GM19238 (cell line): ENCODE results near the gene STX16.

Source experiments
- DNase-seq: peaks from one replicate; pipeline ENCODE4 v3.0.0; 2011; ENCODE audit warnings: low spot score; ENCODE audit not compliant: insufficient read length

The STX16 gene

DNA sequence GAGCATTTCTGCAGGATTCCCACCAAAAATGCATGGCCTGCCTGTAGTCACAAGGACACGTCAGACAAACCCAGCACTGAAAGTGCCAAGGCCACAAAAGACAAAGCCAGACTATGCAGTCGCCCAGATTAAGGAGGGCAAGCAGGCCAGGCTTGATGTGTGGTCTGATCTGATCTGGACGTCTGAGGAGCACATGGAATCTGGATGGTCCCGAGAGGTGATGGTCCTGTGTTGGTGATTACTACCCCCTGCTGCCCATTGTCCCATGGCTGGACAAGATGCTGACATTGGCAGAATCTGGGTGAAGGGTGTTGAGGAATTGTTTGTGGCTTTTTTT lies 58.6 kb downstream of the STX16 start:
- no peak for DNase-seq

DNA sequence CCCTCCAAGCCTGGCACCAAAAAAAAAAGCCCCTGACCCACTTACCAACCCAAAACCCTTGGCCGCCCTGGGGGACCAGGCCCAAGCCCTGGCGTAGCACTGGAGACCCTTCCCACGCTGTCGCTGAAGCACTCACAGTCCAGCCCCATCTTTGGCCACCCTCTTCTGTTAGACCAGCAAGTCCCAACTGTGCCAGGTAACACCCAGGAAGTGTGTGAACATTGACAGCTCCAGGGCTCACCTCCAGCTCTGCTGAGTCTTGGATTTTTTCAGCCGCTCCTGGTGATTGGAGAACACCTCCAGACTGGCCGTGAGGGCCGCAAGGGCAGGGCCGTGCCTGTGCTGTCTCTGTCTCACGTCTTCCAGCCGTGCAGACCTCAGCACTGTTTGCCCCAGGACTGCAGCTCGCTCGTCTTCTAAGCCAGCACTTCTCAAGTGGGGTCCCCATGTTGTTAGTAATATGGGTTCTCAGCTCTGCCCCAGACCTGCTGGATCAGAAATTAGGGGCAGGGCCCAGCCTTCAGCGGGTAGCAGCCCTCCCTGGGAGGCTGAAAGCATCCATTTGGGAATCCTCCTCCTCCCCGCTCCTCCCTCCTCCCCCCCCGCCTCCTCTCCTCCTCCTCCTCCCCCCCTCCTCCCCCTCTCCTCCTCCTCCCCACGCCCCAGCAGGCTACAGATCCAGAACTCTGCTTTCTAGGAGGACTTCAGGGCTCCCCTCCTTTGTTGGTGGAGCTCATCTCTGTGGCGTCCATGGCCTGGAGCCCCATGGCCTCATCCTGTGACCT lies 59.6 kb downstream of the STX16 start:
- DNase-seq: no peak

GRCh38 chr20:58711266-58712051 lies 60.4 kb downstream of the STX16 start:
- DNase-seq: no peak

DNA sequence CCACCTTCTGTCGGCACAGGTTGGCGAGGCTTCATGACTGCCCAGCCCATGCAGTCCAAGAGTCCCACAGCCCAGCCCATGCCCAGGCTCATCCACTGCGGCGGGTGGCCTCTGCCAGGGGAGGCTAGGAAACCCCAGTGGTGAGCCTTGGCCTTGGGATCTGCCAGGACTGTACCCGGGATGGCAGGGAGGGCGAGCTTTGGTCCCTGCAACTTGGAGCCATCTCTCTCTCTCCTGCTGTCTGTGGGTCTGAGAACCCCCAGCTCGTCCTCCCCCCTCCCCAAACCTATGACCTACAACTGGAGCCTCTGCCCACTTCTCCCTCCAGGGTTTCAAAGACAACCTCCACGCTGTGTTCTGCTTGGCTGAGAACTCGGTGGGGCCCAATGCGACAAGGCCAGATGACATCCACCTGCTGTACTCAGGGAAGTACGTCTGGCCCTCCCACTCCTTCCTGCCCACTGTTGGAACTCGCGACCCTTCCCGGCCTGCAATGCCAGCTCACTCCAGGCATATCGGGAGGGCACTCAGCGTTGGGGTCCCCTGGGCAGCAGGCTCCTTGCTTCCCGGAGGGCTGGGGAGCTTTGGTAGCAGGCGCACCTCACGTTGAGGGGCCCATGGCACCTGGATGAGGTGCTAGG lies 61.2 kb downstream of the STX16 start:
- no peak for DNase-seq

GRCh38 chr20:58712806-58713731 lies 62.0 kb downstream of the STX16 start:
- DNase-seq: no peak

- DNase-seq: no peak
Measured at GRCh38 chr20:58713801-58714339, 62.8 kb downstream of the STX16 start.

DNA sequence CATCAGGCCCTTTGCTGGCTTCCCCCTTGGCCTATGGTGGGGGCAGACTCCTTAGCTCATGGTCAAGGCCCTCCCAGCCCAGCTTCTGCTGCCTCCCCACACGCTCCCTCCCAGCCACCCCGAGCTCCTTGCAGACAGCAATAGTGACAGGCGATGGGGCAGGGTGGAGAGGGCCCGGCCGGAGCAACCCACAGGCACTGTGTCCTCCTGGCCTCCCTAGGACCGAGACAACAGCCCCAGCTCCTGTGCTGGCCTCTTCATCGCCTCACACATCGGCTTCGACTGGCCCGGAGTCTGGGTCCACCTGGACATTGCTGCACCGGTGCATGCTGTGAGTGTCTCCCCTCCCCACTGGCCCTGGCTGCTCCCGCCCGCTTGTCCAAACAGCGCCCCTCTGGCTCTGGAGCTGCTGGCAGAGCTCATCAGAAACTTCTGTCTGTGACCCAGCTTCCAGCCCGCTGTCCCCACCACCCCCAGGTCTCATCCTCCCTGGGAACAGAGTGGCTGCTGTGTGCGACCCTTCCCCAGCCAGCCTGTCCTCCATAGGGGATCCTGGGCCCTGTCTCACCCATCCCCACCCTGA lies 63.3 kb downstream of the STX16 start:
- no peak for DNase-seq

GRCh38 chr20:58714923-58715351 lies 63.9 kb downstream of the STX16 start:
- no peak for DNase-seq

GRCh38 chr20:58715391-58715800 lies 64.3 kb downstream of the STX16 start:
- no peak for DNase-seq

DNA sequence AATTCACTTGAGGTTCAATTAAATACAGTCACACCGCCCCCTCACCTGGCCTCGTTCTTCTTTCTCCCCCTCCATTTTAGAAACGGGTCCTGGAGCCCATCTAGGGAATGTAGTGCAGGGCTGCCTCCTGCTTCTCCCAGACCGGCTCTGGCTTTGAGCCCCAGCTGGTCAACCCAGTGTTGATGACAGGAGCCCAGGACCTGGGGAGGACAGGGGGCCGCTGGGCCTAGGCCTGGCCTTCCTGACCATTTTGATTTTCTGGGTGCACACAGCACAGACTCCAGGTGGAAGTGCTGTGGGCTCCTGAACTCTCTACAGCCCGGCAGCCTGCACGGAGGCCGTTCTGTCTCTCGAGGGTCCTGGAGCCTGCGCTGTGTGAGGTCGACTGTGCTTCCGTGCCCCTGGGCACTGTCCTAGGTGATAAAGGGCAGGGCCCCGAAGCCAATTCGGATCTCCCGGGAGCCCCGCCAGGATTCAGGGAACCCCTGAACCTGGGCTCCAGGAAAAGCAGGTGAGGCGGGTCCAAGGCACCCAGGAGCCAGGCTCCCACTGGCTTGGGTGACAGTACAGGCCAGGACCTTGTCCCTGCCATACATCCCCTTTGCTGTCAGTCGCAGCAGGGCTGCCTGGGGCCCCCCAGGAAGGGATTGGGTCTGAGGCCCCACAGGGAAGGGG lies 64.9 kb downstream of the STX16 start:
- DNase-seq: no peak

DNA sequence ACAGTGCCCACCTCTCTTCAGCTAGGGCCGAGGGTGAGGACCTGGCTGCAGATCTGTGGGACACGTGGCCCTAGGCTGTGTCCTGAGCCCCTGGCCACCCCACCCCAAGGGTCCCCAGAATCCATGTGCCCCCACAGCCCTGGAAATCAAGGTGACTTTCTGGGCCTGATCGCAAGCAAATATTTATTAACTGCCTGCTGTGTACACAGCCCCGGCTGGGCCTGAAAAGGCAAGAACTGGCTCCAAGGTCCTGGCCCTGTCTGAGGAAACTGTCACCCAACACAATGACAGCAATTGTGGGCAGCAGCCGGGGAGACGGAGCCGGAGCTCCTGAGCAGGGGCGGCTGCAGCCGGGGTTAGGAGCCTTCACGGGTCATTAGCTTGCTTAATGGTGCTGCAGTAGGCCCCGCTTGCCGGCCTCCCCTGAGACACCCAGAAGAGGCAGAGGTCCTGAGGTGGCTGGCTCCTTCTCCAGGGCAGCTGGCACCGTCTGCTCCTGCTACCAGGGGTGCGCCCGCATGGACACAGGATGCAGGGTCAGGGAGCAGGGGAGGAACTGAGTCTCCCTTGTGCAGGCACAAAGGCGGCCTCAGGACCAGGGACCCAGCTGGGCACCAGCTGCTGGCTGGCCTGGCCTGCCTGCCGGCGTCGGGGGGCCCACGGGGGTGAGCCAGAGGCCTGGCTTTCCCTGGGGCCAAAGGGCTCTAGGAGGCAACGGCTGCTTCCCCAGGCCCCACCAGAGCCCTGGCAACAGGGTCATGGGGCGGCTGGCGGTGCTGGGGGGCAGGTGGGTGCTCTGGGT lies 65.6 kb downstream of the STX16 start:
- no peak for DNase-seq

DNA sequence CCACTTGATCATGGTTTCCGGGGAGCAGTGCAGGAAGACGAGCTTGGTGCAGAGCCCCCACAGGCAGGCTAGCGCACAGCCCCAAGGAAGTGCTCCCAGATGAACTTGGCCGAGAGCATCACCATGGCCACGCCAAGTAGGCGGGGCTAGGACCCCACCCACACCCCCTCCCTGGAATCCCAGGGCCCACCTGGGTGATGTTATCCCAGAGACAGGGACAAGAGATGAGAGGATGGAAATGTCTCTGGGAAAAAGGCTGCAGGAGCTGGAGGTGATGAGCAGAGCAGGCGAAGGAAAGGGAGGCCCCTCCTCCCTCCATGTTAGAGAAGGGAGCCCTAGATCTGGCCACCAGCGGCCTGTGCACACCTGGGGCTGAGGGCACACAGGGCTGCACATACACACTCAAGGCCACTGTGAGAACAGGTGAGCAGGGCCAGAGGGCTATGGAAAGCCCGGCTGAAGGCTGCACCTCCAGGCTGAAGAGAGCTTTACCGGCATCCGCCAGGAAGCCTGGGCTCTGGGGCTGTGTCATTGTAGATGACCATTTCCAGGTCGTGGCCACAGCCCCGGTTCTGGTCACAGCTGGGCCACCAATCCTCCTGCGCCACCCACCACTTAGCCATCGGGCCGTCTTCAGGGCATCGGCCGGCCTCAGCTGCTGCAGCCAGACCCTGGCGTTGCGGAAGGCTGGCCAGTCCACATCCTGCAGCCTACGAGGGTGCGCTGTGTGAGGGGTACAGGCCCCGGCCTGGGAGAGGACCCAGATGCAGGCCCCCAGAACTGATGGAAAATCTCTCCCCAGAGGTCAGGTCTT lies 66.4 kb downstream of the STX16 start:
- DNase-seq: no peak

DNA sequence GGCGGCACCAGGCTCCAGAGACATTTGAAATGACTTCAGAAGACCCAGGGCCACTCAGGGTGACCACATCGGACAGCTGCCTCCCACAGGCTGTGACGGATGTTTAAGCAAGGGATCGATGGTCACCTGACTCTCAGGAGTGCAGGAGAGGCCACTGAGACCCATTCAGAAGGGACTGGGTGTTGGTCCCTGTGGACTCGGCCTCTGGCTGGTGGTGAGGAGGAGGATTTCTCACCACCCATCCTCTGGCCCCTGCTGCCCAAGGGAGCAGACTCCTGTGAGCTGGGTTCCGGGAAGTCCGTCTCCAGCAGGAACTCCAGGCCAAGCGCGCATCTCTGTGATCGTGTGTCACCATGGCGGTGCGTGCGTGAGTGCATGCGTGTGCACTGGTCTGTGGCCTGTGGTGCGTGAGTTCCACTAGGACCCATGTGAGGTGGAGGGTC lies 67.1 kb downstream of the STX16 start:
- no peak for DNase-seq

GRCh38 chr20:58718729-58719128 lies 67.6 kb downstream of the STX16 start:
- DNase-seq: no peak

GRCh38 chr20:58719258-58719657 lies 68.2 kb downstream of the STX16 start:
- no peak for DNase-seq

DNA sequence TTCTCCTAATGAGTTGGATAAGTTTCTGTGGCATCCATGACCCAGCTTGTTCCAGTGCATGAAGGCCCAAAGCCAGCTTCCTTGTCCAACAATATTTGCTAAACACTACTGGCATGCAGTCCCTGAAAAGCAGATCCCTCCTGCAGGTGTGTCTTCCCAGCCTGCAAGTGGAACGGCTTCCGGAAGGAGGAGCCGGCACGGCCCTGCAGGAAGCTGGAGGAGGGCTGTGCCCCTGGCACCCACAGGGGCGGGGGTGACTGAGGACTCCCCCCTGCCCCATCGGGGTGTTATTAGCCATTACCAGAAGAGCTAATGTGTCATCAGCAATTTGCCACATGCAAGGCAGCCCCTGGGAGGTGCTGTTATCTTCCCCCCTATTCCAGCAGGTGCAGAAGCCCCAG lies 68.9 kb downstream of the STX16 start:
- no peak for DNase-seq

DNA sequence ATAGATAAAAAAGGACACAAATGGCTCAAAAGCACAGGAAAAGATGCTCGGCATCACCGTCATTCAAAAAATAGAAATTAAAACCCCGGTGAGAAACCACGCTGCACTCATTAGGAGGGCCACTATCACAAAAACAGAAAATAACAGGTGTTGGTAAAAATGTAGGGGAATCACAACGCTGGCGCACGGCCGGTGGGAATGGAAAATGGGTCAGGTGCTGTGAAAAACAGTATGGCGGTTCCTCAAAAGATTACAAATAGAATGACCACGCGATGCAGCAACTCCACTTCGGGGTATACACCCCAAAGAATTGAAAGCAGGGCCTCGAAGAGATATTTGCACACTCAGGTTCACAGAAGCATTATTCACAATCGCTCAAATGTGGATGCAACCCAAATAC lies 69.8 kb downstream of the STX16 start:
- DNase-seq: no peak
